NCI-H2196 treated with DMSO at 0.1 percent for 48 hours (cell line): ENCODE measurements around the gene AICDA.
"Not testable (repeated sequence)": the region's sequence is repeated elsewhere in the genome, so short reads cannot be mapped to it uniquely, and the experiment has no call there.

Experiments
- DNase-seq: peaks from one replicate; lab custom pipeline; 2025; ENCODE audit not compliant: unreplicated experiment; lab: John Stamatoyannopoulos, UW

AICDA gene

DNA sequence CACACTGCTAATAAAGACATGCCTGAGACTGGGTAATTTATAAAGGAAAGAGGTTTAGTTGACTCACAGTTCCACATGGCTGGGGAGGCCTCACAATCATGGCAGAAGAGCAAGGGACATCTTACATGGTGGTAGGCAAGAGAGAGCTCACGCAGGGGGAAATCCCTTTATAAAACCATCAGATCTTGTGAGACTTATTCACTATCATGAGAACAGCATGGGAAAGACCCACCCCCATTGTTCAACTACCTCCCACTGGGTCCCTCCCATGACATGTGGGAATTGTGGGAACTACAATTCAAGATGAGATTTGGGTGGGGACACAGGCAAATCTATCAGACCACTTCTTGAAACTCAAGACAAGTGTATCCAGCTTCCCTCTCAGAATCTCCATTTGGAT lies 1.2 kb upstream of the AICDA start:
- DNase-seq = not testable (repeated sequence)

DNA sequence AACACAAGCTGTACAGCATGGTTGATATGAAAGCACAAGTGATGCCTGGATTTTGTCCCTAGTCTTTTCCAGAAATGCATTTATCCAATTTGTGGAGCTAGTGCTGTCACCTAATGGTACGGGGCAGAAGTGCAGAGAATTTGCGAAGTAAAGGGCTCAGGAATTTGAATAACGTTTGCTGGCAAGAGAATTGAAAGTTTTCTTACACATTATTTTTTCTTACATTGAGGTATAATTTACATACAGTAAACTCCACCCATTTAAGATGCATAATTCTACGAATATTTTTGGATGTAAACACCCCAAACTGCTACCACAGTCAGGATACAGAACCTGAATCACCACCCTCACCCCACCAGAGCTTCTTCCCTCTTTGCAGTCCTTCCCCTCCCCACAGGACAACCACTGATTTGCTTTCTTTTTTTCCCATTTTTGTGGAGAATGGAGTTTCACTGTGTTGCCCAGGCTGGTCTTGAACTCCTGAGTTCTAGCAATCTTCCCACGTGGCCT lies 3.5 kb downstream of the AICDA start:
- no peak for DNase-seq

DNA sequence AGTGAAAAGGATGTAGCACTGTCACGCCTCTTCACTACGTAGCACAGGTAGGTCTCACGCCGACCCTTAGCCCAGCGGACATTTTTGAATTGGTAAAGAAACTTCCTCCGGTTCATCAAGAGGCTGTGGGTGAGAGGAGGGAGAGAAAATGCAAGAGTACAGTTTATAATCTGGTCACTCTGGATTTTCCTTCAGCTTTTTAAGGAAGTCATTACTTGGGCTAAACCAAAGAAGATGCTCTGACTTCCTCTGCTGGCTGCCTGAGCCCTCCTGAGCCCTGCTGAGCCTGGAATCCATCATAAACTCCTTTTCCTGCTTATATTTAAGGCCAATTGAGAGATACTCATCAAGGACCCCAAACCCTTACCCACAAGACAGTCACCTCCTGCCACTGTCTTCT lies 5.8 kb downstream of the AICDA start:
- DNase-seq = no peak

DNA sequence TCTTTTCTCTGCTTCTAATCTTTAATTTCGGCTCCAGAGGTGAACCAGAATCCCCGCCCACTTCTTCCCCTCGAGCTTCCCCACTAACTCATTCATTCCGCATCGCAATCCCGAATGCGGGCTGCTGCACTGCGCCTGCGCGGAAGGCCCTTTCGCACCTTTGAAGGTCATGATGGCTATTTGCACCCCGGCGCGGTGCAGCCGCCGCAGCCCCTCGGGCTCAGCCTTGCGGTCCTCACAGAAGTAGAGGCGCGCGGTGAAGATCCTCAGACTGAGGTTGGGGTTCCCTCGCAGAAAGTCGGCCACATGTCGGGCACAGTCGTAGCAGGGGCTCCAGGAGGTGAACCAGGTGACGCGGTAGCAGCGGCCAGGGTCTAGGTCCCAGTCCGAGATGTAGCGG lies 7.6 kb downstream of the AICDA start:
- no peak for DNase-seq

DNA sequence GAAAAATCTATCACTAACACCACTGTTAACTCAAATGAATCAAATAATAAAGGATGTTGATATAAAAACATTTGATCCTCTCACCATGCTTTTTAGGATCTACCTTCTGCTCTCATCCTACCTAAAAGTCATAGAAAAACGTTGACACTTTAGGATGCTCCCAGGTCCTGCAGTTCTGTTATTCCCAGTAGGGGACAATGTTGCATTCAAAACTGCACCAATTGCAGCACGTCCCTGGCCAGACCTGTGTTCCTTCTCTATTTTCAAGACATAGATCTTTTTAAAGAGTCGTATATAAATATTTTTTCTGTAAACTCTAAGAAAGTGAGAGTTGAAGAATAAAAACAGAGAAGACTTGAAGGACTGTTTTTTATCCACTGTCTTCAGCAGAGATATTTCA lies 8.8 kb downstream of the AICDA start:
- no peak for DNase-seq

DNA sequence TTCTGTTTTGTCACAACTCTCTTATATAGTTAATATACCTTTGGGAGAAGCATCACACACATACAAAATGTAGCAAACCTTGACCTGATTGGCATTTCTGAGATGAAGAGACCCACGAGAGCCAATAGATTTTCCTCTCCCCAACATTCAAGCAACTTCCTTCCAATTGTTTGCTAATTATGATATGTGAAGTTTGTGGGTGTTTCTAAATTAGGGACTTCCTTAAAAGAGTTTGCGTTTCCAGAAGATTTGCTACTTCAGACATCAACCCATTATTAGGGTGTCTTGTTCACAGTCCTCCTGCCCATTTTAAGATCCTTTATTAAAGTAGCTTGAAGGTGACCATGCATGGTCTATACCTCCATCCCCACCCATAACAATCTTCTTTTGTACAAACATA lies 9.4 kb downstream of the AICDA start:
- no peak for DNase-seq

DNA sequence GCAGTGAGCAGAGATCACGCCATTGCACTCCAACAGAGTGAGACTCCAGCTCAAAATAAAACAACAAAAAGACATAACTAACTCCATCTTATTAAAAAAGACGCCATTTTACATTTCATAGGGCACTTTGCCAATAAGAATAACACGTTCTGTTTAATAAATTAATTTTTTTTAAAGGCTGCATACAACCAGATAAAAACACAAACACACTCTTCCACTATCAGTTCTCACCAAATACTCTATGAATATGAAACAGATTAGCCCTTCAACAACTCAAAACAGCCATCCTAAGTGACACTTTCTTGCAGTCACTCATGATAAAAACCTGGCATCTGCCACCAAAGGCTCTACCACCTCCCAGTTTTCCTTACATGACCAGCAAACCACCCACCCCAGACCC lies 16.1 kb downstream of the AICDA start:
- DNase-seq = no peak

DNA sequence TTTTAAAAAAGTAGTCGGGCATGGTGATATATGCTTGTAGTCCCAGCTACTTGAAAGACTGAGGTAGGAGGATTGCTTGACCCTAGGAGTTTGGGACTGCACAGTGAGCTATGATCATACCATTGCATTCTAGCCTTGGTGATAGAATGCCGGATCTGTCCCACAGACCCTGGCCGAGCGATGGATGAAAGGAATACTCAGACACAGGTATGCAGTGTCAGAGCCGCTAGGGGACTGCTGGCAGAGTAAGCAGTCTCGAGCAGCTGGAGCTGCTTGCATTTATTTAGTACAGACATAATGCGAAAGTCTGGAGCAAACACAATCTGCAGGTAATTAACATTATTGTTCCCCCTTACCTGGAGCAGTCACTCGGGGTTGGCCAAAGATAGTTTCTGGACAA lies 18.6 kb downstream of the AICDA start:
- DNase-seq = no peak

DNA sequence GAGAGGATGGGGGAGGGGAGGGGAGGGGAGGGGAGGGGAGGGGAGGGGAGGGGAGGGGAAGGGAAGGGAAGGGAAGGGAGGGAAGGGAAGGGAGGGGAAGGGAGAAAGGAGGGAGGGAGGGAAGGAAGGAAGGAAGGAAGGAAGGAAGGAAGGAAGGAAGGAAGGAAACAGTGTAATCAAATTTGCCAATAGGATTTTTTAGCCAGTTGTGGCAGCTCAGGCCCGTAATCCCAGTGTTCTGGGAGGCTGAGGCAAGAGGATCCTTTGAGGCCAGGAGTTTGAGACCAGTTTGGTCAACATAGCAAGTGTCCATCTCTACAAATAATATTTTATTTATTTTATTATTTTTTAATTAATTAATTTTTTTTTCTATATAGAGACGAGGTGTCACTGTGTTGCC lies 19.4 kb downstream of the AICDA start:
- no peak for DNase-seq

DNA sequence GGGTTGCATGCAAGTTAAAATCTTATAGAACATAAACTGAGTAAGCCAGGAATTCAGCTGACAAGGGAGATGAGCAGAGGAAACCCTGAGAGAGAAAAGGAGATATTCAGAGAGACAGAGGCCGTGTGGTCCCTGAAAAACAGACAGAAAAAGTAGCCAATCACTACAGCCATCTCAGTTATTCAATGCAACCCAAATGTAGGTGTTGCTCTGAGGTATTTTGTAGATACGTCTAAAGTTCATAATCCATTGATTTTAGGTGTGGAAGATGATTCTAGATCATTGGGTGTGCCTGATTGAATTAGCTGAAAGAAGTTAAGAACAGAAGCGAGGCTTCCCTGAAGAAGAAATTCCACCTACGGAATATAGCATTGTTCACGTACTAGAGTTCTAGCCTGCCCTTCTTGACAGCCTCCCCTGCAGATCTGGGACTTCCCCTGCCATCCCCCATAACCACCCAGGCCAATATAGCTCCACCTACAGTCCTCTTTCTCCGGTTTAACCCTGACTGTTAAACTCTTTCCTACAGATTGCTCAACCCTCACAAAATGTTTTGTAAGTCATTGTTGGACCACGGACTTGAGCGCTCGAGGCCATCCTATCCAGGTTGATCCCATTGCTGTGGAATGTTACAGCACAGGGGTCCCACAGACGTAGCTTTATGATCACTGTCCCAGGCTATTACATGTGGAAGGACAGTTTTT lies 21.7 kb downstream of the AICDA start:
- no peak for DNase-seq

DNA sequence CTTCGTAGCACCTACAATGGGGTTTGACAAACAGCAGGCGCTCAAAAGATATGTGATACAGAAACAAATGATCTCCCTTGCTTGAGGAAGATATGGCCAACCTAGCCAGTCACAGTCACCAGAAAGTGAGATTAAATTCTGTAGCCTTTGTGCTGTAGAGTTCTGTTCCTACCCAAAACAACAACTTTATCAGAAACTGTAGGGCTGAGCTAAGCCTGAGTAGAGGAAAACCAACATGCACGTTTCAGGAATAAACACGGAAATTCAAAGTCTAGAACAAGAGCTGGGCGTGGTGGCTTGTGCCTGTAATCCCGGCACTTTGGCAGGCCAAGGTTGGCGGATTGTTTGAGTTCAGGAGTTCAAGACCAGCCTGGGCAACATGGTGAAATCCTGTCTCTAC lies 23.0 kb downstream of the AICDA start:
- DNase-seq = no peak

DNA sequence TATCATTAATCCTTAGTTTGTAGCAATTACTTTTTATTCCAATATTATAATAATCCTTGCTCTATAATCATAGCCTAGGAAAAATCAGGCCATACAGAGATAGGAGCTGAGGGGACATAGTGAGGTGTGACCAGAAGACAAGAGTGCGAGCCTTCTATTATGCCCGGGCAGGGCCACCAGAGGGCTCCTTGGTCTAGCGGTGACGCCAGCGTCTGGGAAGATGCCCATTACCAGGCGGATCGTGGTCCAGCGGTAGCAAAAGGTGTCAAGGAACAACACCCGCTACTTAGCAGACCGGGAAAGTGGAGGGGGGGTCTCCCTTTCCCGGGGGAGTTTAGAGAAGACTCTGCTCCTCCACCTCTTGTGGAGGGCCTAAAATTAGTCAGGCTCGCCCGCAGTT lies 28.2 kb downstream of the AICDA start:
- not testable (repeated sequence) for DNase-seq

DNA sequence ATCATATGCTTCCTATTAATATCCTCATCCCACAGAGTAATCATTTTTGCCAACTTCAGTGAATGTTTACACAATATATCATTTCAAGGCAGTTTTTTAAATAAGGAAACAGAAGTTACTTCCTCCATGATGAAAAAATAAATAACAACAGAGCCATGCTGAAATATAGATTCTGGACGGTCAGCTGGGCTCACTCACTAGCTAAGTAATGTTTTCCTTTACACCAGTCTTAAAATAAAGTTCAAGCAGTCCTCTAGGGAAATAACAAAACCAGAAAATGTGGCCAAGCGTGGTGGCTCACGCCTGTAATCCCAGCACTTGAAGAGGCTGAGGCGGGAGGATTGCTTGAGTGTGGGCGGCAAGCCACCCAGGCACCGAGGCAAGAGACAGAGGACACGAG lies 28.7 kb downstream of the AICDA start:
- DNase-seq = no peak

DNA sequence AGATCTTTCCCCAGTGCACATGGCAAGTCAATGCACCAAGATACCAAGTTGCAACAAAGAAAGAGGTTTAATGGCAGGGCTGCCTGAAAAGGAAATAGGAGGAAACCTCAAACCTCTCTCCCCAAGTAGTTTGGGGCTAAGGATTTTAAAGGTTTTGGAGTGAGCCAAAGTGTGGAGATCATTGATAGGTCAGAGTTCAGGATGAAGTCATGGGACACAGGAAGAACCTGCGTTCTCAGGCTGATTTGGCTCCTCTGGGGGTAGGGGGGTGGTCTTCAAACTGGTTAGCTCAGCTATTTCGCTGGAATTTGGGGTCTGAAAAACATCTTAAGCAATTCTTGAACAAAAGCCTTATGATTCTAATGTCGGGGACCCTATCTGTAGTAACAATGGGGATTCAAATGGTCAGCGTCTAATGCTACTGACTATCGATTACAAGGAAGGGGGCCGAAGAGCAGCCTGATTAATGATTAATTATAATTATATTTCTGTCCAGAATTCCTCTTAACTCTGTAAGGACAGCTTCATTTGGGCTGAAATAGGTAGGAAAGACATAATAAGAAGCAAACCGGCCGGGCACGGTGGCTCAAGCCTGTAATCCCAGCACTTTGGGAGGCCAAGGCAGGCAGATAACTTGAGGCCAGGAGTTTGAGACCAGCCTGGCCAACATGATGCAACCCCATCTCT lies 31.4 kb downstream of the AICDA start:
- DNase-seq = no peak

DNA sequence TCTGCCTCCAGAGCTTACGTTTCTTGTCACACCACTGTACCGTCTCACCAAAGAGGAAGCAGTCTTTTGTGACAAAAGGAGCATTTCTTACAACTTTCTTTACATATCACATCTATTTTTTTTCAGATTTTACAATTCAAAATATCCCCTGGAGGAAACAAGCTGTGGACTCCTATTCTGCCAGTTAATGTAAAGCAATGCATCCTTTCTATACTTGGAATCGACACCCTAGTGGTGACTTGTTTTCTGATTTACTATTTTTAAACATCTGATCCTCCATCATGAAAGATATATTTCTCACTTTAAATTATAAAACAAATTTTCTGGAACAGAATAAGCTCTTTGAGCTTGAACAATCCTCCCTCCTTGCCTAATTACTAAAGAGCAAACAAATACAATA lies 34.8 kb downstream of the AICDA start:
- no peak for DNase-seq

DNA sequence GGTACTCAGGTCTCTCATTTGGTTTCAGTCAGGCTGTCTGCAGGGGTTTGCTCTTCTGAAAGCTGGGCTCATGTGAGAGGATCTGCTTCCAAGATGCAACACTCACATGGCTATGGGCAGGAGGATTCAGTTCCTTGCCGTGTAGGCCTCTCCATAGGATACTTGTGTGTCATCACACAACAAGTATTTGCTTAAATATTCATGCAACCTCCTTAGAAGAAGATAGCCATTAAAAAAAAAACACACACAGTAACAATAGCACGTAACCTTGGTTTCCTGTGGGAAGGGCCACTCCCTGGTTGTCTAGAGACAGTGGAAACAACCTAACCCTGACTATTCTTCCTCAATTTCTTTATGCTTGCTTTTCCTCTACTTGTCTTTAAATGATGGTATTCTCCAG lies 40.2 kb downstream of the AICDA start:
- no peak for DNase-seq

DNA sequence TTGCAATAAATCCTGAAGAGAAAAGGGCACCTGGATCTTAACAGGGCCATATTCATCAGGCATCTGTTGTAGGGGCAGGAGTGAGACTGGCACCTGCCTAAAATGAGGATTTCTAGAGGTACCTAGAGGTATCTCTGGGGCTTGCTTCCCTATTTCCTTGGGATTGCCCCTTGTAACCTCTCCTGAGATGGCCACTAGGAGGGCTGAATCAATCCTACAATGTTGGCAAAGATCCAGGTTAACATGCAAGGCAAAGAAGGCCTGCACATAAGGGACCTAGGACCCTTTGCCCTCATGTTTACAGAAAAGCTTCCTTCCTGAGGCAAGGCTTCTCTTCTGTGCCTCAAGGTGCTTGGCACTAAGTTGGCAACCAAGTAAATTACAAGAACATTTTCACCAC lies 46.1 kb downstream of the AICDA start:
- no peak for DNase-seq

DNA sequence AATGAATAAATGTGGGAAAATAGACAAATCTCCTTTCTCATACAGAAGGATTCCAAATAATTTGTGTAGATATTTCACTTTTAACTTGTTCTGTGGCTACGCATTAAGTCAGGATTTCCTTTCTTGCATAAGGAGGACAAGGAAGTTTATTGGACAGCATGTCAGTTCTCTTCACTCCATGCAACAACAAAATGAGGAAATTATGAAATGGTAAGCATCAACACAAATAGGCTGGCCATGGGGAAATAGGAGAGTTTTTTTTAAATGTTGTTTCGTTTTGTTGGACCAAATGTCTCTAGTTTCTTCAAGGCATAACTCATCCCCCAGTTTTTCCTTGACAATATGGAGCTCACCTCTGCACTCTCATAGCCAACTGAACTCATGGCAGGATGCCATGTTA lies 46.6 kb downstream of the AICDA start:
- not testable (repeated sequence) for DNase-seq

DNA sequence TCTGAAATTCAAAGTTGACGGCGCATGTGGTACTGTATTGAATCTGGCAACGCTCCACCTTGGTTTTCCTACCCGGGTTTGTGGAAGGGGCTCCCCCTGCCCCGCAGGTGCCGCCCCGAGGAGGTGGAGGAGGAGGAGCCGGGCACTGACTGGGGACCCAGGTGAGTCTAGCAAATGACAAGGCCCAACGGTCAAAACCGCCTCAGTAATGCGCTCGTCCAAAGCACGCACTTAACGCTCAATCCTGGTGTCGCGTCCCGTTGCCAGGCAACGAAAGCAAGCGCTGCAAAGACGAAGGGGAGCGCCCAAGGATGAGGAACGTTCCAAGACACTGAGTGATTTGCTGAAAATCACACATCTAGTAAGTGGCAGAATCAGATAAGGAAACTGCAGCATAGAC lies 48.0 kb downstream of the AICDA start:
- no peak for DNase-seq

DNA sequence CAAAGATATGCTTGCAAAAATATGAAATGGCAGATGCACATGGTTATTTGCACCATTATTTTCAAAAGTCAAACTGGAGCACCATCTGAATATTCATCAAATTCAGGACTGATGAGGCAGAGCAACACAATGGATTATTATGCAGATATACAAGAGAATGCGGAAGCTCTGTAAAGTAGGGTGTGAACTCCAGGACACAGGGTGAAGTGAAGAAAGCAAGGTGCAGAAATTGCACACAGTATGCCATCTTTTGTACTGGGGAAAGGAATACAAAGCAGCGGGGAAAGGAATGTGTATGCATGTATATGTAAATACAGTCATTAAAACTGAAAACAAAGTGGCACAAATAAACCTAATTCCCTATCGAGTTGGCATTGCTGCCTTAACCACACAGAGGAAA lies 49.3 kb downstream of the AICDA start:
- no peak for DNase-seq

DNA sequence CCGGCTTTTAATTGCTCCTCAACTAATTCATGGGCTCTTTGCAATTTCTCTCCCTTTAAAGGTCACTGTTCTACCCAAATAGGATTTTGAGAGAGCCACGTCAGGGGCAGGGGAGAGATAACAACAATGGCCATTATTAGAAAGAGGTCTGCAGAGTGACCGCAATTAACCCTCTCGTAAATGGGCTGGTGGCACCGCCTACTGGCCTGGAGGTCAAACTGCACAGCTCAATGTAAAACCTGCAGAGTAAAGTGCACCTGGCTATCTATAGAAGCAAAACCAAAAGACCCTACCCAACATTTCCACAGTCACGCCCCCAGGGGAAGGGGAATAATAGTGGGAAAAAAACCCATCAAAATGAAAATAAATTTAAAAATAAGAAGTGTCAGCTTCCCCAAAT lies 50.3 kb downstream of the AICDA start:
- DNase-seq = no peak

DNA sequence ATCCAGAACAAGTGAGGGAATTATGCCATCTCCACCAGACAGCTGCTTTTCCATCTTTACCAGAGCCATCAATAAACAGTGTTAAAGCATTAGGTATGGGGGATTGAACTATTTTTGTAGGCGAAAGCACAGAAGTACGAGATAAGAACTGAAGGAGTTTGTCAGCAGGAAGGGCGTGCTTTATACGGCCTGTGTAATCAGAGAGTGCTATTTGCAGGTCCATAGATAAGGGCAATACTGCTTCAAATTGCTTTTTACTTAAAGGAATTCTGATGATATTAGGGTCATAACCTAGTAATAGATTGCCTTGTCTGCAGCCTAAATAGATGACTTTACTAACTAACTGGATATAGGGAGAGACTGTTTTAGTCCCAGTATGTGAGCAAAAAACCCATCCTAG lies 51.6 kb downstream of the AICDA start:
- DNase-seq = no peak

DNA sequence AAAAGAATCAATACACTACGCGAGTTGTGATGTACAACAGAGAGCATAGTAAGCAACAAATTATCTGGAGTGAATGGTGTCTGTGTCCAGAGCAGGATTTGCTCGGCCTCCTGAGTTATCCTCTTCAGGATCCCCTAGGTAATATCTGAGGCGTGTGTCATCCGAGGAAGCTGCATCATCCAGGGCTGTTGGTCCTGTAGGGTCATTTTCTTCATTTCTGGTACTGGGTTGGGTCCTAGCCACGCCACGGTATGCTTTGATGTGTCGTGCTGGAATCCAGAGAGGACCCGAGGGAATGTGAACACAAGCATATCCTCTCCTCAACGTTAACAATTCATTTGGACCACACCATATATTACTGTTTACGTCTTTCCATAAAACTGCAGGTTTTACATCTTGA lies 53.0 kb downstream of the AICDA start:
- no peak for DNase-seq
